ENCODE results near the gene AP2A1.

AP2A1 gene

DNA sequence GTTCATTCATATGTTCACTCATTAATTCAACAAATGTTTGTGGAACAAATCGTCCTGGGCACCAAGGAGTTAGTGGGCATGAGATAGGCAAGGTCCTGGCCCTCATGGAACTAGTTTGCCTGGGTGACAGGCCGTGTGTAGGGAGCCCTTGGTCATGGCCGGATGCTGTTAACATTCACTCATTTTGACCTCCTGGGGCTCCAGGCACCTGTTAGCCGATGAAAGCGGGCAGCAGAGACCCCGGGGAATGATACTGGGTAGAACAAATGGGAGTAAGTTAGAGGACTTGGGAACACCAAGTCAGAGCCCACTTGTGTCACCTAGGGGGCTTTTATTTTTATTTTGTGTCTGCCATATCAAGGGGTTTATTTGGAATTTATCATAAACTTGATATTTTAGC is 57.9 kb downstream of the AP2A1 start:
- H3K27ac ChIP-seq = no peak overlapping the region
- no peak for TF ChIP-seq ZFX (IDR thresholded peaks at IDR 0.05; ENCODE audit: borderline replicate concordance)
- TF ChIP-seq, protein P1, sequence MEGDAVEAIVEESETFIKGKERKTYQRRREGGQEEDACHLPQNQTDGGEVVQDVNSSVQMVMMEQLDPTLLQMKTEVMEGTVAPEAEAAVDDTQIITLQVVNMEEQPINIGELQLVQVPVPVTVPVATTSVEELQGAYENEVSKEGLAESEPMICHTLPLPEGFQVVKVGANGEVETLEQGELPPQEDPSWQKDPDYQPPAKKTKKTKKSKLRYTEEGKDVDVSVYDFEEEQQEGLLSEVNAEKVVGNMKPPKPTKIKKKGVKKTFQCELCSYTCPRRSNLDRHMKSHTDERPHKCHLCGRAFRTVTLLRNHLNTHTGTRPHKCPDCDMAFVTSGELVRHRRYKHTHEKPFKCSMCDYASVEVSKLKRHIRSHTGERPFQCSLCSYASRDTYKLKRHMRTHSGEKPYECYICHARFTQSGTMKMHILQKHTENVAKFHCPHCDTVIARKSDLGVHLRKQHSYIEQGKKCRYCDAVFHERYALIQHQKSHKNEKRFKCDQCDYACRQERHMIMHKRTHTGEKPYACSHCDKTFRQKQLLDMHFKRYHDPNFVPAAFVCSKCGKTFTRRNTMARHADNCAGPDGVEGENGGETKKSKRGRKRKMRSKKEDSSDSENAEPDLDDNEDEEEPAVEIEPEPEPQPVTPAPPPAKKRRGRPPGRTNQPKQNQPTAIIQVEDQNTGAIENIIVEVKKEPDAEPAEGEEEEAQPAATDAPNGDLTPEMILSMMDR (IDR thresholded peaks at IDR 0.05) = no peak

DNA sequence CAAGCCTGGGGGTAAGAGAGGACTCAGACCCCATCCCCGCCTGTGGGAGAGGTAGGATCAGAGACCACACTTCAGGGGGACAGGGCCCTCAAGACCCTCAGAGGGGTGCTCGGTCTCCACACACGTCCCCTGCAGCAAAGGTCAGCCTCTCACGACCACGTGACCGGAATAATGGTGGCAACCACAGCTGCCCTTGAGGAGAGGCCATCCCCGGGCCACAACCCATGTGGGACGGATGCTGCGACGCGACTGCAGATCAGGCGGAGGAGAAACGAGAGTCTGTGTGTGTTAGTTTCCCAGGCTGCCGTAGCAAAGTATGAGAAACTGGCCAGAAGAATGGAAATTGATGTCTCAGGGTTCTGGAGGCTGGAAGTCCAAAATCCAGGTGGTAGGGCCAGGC is 60.2 kb downstream of the AP2A1 start:
- TF ChIP-seq, protein P1 (IDR thresholded peaks at IDR 0.05) = no peak
- TF ChIP-seq ZFX (IDR thresholded peaks at IDR 0.05; ENCODE audit: borderline replicate concordance) = no peak
- H3K27ac ChIP-seq = no peak overlapping the region

DNA sequence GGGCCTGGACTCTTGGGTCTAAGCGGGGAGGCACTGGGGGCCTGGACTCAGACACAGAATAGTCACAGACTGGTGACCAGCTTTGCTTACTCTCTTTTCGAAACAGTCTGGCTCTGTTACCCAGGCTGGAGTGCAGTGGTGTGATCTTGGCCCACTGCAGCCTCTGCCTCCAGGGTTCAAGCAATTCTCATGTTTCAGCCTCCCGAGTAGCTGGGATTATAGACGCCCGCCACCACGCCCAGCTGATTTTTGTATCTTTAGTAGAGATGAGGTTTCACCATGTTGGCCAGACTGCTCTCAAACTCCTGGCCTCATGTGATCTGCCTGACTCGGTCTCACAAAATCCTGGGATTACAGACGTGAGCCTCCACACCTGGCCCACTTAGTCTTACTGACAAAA is 62.4 kb downstream of the AP2A1 start:
- no peak for TF ChIP-seq ZFX (IDR thresholded peaks at IDR 0.05; ENCODE audit: borderline replicate concordance)
- TF ChIP-seq, protein P1 (IDR thresholded peaks at IDR 0.05) = no peak
- no peak overlapping the region for H3K27ac ChIP-seq

DNA sequence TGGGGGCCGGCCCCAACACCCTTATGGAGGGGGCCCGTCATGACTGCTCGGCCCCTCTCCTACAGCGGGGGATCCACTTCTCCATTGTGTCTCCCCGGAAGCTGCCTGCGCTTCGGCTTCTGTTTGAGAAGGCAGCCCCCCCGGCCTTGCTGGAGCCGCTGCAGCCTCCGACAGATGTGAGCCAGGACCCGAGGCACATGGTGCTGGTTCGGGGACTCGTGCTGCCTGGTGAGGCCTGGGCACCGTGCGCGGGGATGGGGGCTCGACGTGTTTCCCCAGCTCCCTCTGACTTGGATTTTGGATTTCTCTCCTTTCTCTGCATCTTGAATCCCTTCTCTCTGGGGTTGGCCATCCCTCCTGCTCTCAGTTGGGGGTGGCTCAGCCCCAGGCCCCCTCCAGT is 62.9 kb downstream of the AP2A1 start:
- TF ChIP-seq, protein P1 (IDR thresholded peaks at IDR 0.05) = no peak
- no peak for TF ChIP-seq ZFX (IDR thresholded peaks at IDR 0.05; ENCODE audit: borderline replicate concordance)
- H3K27ac ChIP-seq = no peak overlapping the region

DNA sequence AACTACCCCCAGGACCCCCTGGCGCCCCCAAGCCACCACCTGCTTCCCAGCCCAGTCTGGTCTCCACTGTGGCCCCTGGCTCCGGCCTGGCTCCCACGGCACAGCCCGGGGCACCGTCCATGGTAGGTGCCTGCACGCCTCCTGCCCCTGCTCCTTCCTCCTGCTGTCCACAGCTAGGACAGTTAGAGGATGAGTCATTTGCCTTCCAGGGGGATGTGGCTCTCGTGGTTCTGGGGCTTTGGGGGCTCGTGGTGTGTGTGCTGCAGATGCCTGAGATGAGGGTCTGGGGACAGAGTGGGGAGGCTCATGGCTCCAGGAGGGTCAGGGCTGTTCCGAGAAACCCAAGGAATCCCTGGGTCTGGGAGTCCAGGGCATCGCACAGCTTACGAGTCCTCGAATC is 64.0 kb downstream of the AP2A1 start:
- TF ChIP-seq, protein P1 (IDR thresholded peaks at IDR 0.05) = no peak
- TF ChIP-seq ZFX (IDR thresholded peaks at IDR 0.05; ENCODE audit: borderline replicate concordance) = no peak
- no peak overlapping the region for H3K27ac ChIP-seq

DNA sequence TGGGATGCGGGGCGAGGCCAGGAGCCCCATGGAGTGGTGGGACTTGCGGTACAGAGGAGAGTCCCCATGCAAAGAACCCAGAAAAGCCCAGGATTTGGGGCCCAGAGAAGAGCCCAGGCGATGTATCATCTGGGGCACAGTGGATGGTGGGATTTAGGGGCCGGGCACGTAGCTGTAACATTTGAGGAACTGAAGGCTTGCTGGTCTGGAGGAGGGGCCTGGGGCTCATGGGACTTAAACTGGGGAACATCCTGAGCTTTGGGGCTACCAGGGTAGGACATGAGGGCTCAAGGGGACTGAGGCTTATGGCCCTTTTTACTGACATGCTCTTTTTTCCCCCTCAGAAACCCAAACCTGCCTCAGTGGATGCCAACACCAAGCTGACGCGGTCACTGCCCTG is 64.8 kb downstream of the AP2A1 start:
- H3K27ac ChIP-seq = no peak overlapping the region
- TF ChIP-seq ZFX (IDR thresholded peaks at IDR 0.05; ENCODE audit: borderline replicate concordance) = no peak
- TF ChIP-seq, protein P1 (IDR thresholded peaks at IDR 0.05) = no peak

DNA sequence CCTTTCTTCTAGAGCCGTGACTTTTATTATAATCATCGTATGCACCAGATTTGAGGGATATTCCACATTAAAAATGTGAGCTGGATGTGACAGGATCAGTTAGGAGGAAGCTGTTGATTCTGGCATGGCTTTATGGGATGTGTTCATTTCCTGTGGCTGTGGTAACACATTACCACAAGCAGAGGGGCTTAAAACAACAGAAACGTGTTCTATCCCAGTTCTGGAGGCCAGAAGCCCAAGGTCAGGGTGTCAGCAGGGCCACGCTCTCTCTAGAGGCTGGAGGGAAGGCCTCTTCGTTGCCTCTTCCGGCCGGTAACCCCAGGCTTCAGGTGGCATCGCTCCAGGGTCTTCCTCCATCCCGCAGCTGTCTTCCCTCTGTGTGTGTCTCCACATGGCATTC is 65.8 kb downstream of the AP2A1 start:
- no peak overlapping the region for H3K27ac ChIP-seq
- no peak for TF ChIP-seq ZFX (IDR thresholded peaks at IDR 0.05; ENCODE audit: borderline replicate concordance)
- TF ChIP-seq, protein P1 (IDR thresholded peaks at IDR 0.05) = no peak
